Neural progenitor cell (in vitro differentiated cells): Measurements from ENCODE around the gene PHACTR2. TPM values are rescaled to one million over a fixed set of nuclear protein-coding genes. Genes with fewer than 3 reads are reported as not detected.

Source experiments
- DNase-seq: peaks from one replicate; pipeline ENCODE4 v3.0.0-alpha.2; 2016; ENCODE audit warnings: low spot score
- H2AFZ ChIP-seq: fragments of 200-600 bp; sonication (generic); replicated peaks from 2 replicates; pipeline ENCODE4 v1.6.1; 2016; ENCODE audit warnings: antibody characterized with exemption
- H3F3A ChIP-seq: fragments of 200-600 bp; sonication (generic); 2 replicates; pipeline ENCODE4 v1.6.1; 2016; ENCODE audit warnings: antibody characterized with exemption, low read depth
- H3K27ac ChIP-seq: fragments of 200-600 bp; sonication (generic); 2 replicates; pipeline ENCODE4 v1.5.1; 2016; ENCODE audit warnings: mild to moderate bottlenecking
- H3K27me3 ChIP-seq: fragments of 200-600 bp; sonication (generic); 2 replicates; pipeline ENCODE4 v1.6.1; 2016; ENCODE audit warnings: mild to moderate bottlenecking, moderate library complexity
- H3K36me3 ChIP-seq: fragments of 200-600 bp; sonication (generic); 2 replicates; pipeline ENCODE4 v1.5.1; 2016
- H3K4me1 ChIP-seq: fragments of 200-600 bp; sonication (generic); 2 replicates; pipeline ENCODE4 v1.6.1; 2016; ENCODE audit warnings: mixed run types
- H3K4me2 ChIP-seq: fragments of 200-600 bp; sonication (generic); 2 replicates; pipeline ENCODE4 v1.6.1; 2016
- H3K4me3 ChIP-seq: fragments of 200-600 bp; sonication (generic); 2 replicates; pipeline ENCODE4 v1.5.1; 2016
- H3K79me2 ChIP-seq: fragments of 200-600 bp; sonication (generic); 2 replicates; pipeline ENCODE4 v1.6.1; 2016; ENCODE audit warnings: low read depth
- H3K9ac ChIP-seq: fragments of 200-600 bp; sonication (generic); 2 replicates; pipeline ENCODE4 v1.6.1; 2016
- H3K9me3 ChIP-seq: fragments of 200-600 bp; sonication (generic); 2 replicates; pipeline ENCODE4 v1.5.1; 2016; ENCODE audit warnings: low read depth
- H4K20me1 ChIP-seq: fragments of 200-600 bp; sonication (generic); 2 replicates; pipeline ENCODE4 v1.6.1; 2016; ENCODE audit warnings: low read depth
- H3K27ac Mint-ChIP-seq: 3 replicates; pipeline ENCODE4 v1.8.0; 2021; ENCODE audit warnings: mixed read lengths
- H3K27me3 Mint-ChIP-seq: 2 replicates; pipeline ENCODE4 v1.8.0; 2022; ENCODE audit warnings: low read depth, mild to moderate bottlenecking, inconsistent platforms, moderate library complexity, mixed read lengths; ENCODE audit not compliant: insufficient read depth
- H3K36me3 Mint-ChIP-seq: 3 replicates; pipeline ENCODE4 v1.8.0; 2021; ENCODE audit warnings: mixed read lengths
- H3K4me1 Mint-ChIP-seq: 3 replicates; pipeline ENCODE4 v1.8.0; 2021; ENCODE audit warnings: mixed read lengths
- H3K4me3 Mint-ChIP-seq: 3 replicates; pipeline ENCODE4 v1.8.0; 2021; ENCODE audit warnings: mild to moderate bottlenecking, moderate library complexity, mixed read lengths
- H3K9me3 Mint-ChIP-seq: 3 replicates; pipeline ENCODE4 v1.8.0; 2020; ENCODE audit warnings: mixed read lengths
- CTCF ChIP-seq: fragments of 200-600 bp; sonication (generic); IDR thresholded peaks from 2 replicates; pipeline ENCODE4 v1.5.1; 2017; ENCODE audit warnings: antibody characterized with exemption, mild to moderate bottlenecking
- EZH2 ChIP-seq: fragments of 200-600 bp; sonication (generic); IDR thresholded peaks from 2 replicates; pipeline ENCODE4 v1.6.1; 2017; ENCODE audit warnings: antibody characterized with exemption, mild to moderate bottlenecking, moderate library complexity
- EZH2phosphoT487 ChIP-seq: fragments of 200-600 bp; sonication (generic); IDR thresholded peaks from 2 replicates; pipeline ENCODE4 v1.6.1; 2017; ENCODE audit warnings: antibody characterized with exemption
- total RNA-seq: library from RNA; depleted of rRNA; stranded (reverse); fragments of >200 nt; gene quantifications from 2 replicates; pipeline ENCODE4 v1.2.3, GENCODE V29; 2015; ENCODE audit warnings: low replicate concordance

Gene PHACTR2
- total RNA-seq, 1 donor from 2014 or later: 45.4 TPM

DNA sequence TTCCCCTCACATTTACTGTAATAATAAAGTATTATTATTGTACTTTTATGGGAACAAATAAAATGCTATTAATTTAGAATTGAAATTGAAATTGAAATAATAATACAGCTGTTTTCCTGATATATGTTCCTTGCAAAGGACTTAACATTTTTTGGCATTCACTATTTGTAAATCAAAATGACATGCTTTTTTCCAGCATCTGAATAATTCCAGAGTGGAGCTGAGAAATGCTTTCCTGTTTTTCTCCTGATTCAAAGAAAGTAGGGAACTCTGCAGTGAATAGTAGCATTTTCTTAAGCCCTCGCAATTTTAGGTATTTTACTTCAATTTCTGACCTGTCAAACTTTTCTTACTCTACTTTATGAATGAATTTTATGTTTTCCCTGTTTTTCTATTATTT, 72.1 kb downstream of the PHACTR2 start:
- Histone ChIP-seq H3K4me1 (peaks cover 36% of the 10 kb centered on the region), H3K79me2 (no peaks in the 10 kb centered on the region), H3F3A (peaks cover 19% of the 10 kb centered on the region), H3K9me3 (no peaks in the 10 kb centered on the region), H3K4me3 (no peak overlapping the region), H3K36me3 (no peaks in the 10 kb centered on the region), H4K20me1 (no peaks in the 10 kb centered on the region), H3K27me3 (no peaks in the 10 kb centered on the region), H3K9ac (no peak overlapping the region), H3K4me2 (no peak overlapping the region), H3K27ac (no peak overlapping the region), H2AFZ (no peak overlapping the region)
- H3K27ac Mint-ChIP-seq: no peak overlapping the region
- no peaks in the 10 kb centered on the region for H3K9me3 Mint-ChIP-seq
- peaks cover 57% of the 10 kb centered on the region for H3K4me1 Mint-ChIP-seq
- no peak overlapping the region for H3K4me3 Mint-ChIP-seq
- TF ChIP-seq EZH2phosphoT487 (no peak), EZH2 (no peak), CTCF (no peak)
- no peak for DNase-seq
- no peaks in the 10 kb centered on the region for H3K27me3 Mint-ChIP-seq
- H3K36me3 Mint-ChIP-seq: peaks cover 2% of the 10 kb centered on the region

DNA sequence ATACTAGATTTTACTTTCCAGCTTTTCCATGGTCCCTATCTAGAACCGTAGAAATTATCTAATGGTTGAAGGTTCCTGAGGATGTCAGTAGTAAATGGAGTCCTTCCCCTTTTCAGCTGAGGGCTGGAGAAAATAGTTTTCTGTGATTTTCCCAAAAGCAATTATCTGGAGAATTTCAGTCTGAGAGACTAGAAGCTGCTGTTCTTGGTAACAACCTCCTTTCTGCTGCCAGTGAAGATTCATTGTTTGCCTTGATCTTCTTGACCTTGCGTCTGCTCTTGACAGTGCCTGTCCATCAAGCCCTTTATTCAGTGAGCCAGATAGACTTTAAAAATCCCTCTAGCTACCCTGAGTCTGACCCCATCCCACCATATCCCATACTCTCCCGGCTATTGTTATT, 73.1 kb downstream of the PHACTR2 start:
- no peaks in the 10 kb centered on the region for H3K9me3 ChIP-seq
- no peaks in the 10 kb centered on the region for H3K36me3 ChIP-seq
- H3K27me3 ChIP-seq: no peaks in the 10 kb centered on the region
- no peak overlapping the region for H2AFZ ChIP-seq
- H3K4me2 ChIP-seq: no peak overlapping the region
- peaks cover 27% of the 10 kb centered on the region for H3K4me1 ChIP-seq
- Mint-ChIP-seq H3K9me3 (no peaks in the 10 kb centered on the region), H3K27ac (no peak overlapping the region), H3K27me3 (no peaks in the 10 kb centered on the region), H3K4me1 (peaks cover 47% of the 10 kb centered on the region), H3K4me3 (no peak overlapping the region), H3K36me3 (peaks cover 4% of the 10 kb centered on the region)
- H3K4me3 ChIP-seq: no peak overlapping the region
- H3F3A ChIP-seq: peaks cover 10% of the 10 kb centered on the region
- H3K27ac ChIP-seq: no peak overlapping the region
- H3K79me2 ChIP-seq: no peaks in the 10 kb centered on the region
- DNase-seq: no peak
- TF ChIP-seq EZH2phosphoT487: no peak
- no peak for TF ChIP-seq EZH2
- TF ChIP-seq CTCF: no peak
- H3K9ac ChIP-seq: no peak overlapping the region
- no peaks in the 10 kb centered on the region for H4K20me1 ChIP-seq

DNA sequence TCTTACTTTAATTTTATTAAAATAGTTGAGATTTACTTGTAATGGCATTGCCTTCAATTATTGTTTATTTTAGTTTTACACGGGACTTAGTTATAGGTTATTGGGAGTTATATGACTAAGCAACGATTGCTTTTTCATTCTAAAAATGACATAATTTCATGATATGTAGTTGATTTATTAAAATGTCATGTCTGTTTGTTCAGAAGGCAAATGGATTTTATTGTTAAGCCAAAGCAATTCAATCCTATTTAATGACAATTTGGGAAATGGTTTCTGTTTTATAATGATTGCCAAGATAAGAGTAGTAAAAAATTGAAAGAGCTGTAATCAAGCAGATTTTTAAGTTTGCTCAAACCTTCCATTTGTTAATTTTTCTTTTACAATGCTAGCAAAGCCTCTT, 74.7 kb downstream of the PHACTR2 start:
- H3K4me1 ChIP-seq: peaks cover 11% of the 10 kb centered on the region
- H3K27ac ChIP-seq: no peak overlapping the region
- Mint-ChIP-seq H3K9me3 (no peaks in the 10 kb centered on the region), H3K4me3 (no peak overlapping the region), H3K27me3 (no peaks in the 10 kb centered on the region), H3K27ac (no peak overlapping the region), H3K4me1 (peaks cover 31% of the 10 kb centered on the region), H3K36me3 (peaks cover 4% of the 10 kb centered on the region)
- H3K27me3 ChIP-seq: no peaks in the 10 kb centered on the region
- H4K20me1 ChIP-seq: no peaks in the 10 kb centered on the region
- DNase-seq: no peak
- TF ChIP-seq CTCF (no peak), EZH2phosphoT487 (no peak), EZH2 (no peak)
- peaks cover 4% of the 10 kb centered on the region for H3F3A ChIP-seq
- no peaks in the 10 kb centered on the region for H3K9me3 ChIP-seq
- H3K4me3 ChIP-seq: no peak overlapping the region
- H3K36me3 ChIP-seq: no peaks in the 10 kb centered on the region
- no peak overlapping the region for H2AFZ ChIP-seq
- H3K79me2 ChIP-seq: no peaks in the 10 kb centered on the region
- H3K4me2 ChIP-seq: no peak overlapping the region
- no peak overlapping the region for H3K9ac ChIP-seq

GRCh38 chr6:143753678-143754077, 75.9 kb downstream of the PHACTR2 start:
- Mint-ChIP-seq H3K4me3 (no peak overlapping the region), H3K9me3 (no peaks in the 10 kb centered on the region), H3K36me3 (peaks cover 7% of the 10 kb centered on the region), H3K27me3 (no peaks in the 10 kb centered on the region), H3K4me1 (peaks cover 23% of the 10 kb centered on the region), H3K27ac (no peak overlapping the region)
- no peaks in the 10 kb centered on the region for H3K79me2 ChIP-seq
- H3K4me3 ChIP-seq: no peak overlapping the region
- no peak for DNase-seq
- H3K9me3 ChIP-seq: no peaks in the 10 kb centered on the region
- H4K20me1 ChIP-seq: no peaks in the 10 kb centered on the region
- H3K9ac ChIP-seq: no peak overlapping the region
- H3K27ac ChIP-seq: no peak overlapping the region
- no peak overlapping the region for H2AFZ ChIP-seq
- no peak overlapping the region for H3K4me2 ChIP-seq
- no peaks in the 10 kb centered on the region for H3K27me3 ChIP-seq
- H3K36me3 ChIP-seq: no peaks in the 10 kb centered on the region
- TF ChIP-seq EZH2phosphoT487: no peak
- no peak for TF ChIP-seq CTCF
- TF ChIP-seq EZH2: no peak
- peaks cover 4% of the 10 kb centered on the region for H3F3A ChIP-seq
- H3K4me1 ChIP-seq: peaks cover 9% of the 10 kb centered on the region
